Sigmoid colon (tissue), 4 donors: ENCODE data around the gene GABARAPL1.

ENCODE experiments used
- CTCF ChIP-seq, 4 experiments: fragments of 450-650 bp in 3 of 4; fragments of 200-600 bp in 1 of 4; IDR thresholded peaks; one replicate each; pipeline ENCODE4 v1.5.1; 2016 to 2019; ENCODE audit warnings: antibody characterized with exemption in 4 of 4, mild to moderate bottlenecking in 3 of 4, moderate library complexity in 2 of 4
- EP300 ChIP-seq, 4 donors: sonication (generic); formaldehyde crosslinking; IDR thresholded peaks; one replicate each; pipeline ENCODE4 v1.6.1; 2017; ENCODE audit warnings: antibody characterized with exemption in 4 of 4
- POLR2A ChIP-seq, 2 donors: fragments of 450-650 bp; IDR thresholded peaks; one replicate each; pipeline ENCODE4 v1.6.1; 2016; ENCODE audit warnings: antibody characterized with exemption in 2 of 2, mild to moderate bottlenecking in 2 of 2, moderate library complexity in 2 of 2
- POLR2AphosphoS5 ChIP-seq, 4 donors: sonication (generic); formaldehyde crosslinking; IDR thresholded peaks; one replicate each; pipeline ENCODE4 v1.6.1; 2017; ENCODE audit warnings: antibody characterized with exemption in 4 of 4

DNA sequence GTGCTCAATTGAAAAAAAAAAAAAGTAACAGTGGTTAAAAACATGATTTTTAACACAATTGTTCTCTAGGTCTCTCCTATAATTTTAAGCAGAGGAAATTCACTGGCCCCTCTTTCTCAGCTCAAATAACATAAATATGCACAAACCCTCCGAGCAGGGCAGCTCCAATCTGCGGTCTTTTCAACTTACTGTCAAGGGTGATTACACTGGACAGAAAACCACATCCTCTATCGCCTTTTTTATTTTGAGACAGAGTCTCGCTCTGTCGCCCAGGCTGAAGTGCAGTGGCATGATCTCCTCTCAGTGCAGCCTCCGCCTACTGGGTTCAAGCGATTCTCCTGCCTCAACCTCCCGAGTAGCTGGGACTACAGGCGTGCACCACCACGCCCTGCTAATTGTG is 16.5 kb upstream of the GABARAPL1 start:
- TF ChIP-seq CTCF (IDR thresholded peaks at IDR 0.05) (no peak), EP300 (IDR thresholded peaks at IDR 0.05) (no peak), POLR2A (IDR thresholded peaks at IDR 0.05) (no peak), POLR2AphosphoS5 (IDR thresholded peaks at IDR 0.05) (no peak)
